Loucy (cell line): ENCODE results near the gene KCND2.

Source experiments
- H2AFZ ChIP-seq: fragments of 200-600 bp; sonication (generic); 2 replicates; pipeline ENCODE4 v1.6.0; 2016; ENCODE audit warnings: antibody characterized with exemption, mild to moderate bottlenecking, low read length, moderate library complexity
- H3F3A ChIP-seq: fragments of 200-600 bp; 2 replicates; pipeline ENCODE4 v1.6.0; 2016; ENCODE audit warnings: antibody characterized with exemption, low read depth, mild to moderate bottlenecking
- H3K27me3 ChIP-seq: fragments of 200-600 bp; sonication (generic); 2 replicates; pipeline ENCODE4 v1.6.1; 2014; ENCODE audit warnings: low read length, mild to moderate bottlenecking; ENCODE audit not compliant: insufficient read depth, poor library complexity, severe bottlenecking
- H3K36me3 ChIP-seq: fragments of 200-600 bp; sonication (generic); 2 replicates; pipeline ENCODE4 v1.6.1; 2016; ENCODE audit warnings: low read length; ENCODE audit not compliant: insufficient read depth
- H3K4me1 ChIP-seq: fragments of 200-600 bp; sonication (generic); 2 replicates; pipeline ENCODE4 v1.5.1; 2014; ENCODE audit warnings: low read length, mild to moderate bottlenecking; ENCODE audit not compliant: insufficient read depth, poor library complexity, severe bottlenecking
- H3K4me2 ChIP-seq: fragments of 200-600 bp; sonication (generic); 2 replicates; pipeline ENCODE4 v1.6.0; 2014; ENCODE audit warnings: antibody characterized with exemption, low read length, low read depth, mild to moderate bottlenecking; ENCODE audit not compliant: poor library complexity, severe bottlenecking
- H3K4me3 ChIP-seq: fragments of 200-600 bp; sonication (generic); 2 replicates; pipeline ENCODE4 v1.5.1; 2014; ENCODE audit warnings: low read length, mild to moderate bottlenecking, mixed read lengths; ENCODE audit not compliant: poor library complexity, severe bottlenecking
- H3K79me2 ChIP-seq: fragments of 200-600 bp; sonication (generic); 2 replicates; pipeline ENCODE4 v1.6.1; 2014; ENCODE audit warnings: low read length; ENCODE audit not compliant: insufficient read depth
- H3K9ac ChIP-seq: fragments of 200-600 bp; sonication (generic); 2 replicates; pipeline ENCODE4 v1.6.0; 2014; ENCODE audit warnings: mild to moderate bottlenecking, low read depth, low read length, moderate library complexity; ENCODE audit not compliant: poor library complexity, severe bottlenecking
- H3K9me2 ChIP-seq: fragments of 200-600 bp; sonication (generic); replicated peaks from 2 replicates; pipeline ENCODE4 v1.6.1; 2016; ENCODE audit warnings: low read depth, low read length, mixed read lengths
- H3K9me3 ChIP-seq: fragments of 200-600 bp; sonication (generic); 2 replicates; pipeline ENCODE4 v1.6.1; 2014; ENCODE audit warnings: mild to moderate bottlenecking, antibody characterized with exemption, low read length, low read depth; ENCODE audit not compliant: insufficient read depth
- H4K20me1 ChIP-seq: fragments of 200-600 bp; sonication (generic); 2 replicates; pipeline ENCODE4 v1.6.0; 2014; ENCODE audit warnings: antibody characterized with exemption, low read length, mild to moderate bottlenecking; ENCODE audit not compliant: insufficient read depth, poor library complexity, severe bottlenecking
- EZH2phosphoT487 ChIP-seq: fragments of 200-600 bp; IDR thresholded peaks from 2 replicates; pipeline ENCODE4 v1.6.1; 2018; ENCODE audit warnings: antibody characterized with exemption, mild to moderate bottlenecking, moderate library complexity, borderline replicate concordance
- TF ChIP-seq, protein P1 (sequence below): fragments of 200-600 bp; sonication (generic); conservative IDR thresholded peaks from 2 replicates; pipeline ENCODE4 v1.5.1; 2014; ENCODE audit warnings: mild to moderate bottlenecking, antibody characterized with exemption, low read length

Gene KCND2

DNA sequence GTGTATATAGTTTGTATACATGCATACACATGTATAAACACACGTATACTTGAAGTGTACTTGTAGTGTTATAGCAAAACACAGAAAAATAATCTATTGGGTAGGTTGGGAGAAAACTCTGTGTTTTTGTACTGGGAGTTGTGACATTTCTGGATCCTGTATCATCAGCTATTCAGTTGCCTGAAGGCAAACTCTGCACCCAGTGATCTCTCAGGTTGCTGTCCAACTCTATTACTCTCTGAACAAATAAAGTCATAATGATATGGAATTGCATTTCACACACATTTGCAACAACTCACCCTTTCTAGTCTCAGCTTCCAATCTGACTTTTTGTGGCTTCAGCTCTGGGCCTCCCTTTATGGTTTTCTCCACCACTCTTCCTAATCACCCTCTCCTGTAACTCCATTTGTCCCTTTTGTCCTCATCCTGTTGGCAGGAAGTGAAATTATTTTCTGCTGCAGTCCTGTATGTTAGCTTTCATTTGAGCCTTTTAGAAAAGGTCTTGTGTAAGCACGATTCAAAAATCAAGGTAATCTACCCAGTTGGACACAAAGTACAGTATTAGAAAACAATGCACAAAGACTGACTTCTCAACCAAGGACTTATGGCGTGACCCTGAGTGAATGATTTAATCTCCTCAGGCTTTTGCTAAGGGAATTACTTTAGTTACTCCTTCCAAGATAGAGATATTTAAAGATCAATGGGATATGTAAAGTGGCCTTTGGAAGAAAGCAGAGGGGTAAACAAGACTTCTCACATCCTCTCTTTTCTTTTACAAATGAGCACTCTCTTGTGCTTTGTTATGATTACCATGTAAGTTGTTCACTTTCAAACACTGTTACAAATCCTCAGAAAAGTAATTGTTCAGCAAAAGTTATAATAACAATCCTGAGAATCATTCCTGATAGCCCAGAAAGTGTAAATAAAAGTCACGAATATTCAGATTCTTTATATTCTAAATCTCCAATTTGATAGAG is 249.1 kb downstream of the KCND2 start:
- no peaks in the 10 kb centered on the region for H4K20me1 ChIP-seq
- no peaks in the 10 kb centered on the region for H3K79me2 ChIP-seq
- no peak overlapping the region for H3K4me3 ChIP-seq
- TF ChIP-seq, protein P1, sequence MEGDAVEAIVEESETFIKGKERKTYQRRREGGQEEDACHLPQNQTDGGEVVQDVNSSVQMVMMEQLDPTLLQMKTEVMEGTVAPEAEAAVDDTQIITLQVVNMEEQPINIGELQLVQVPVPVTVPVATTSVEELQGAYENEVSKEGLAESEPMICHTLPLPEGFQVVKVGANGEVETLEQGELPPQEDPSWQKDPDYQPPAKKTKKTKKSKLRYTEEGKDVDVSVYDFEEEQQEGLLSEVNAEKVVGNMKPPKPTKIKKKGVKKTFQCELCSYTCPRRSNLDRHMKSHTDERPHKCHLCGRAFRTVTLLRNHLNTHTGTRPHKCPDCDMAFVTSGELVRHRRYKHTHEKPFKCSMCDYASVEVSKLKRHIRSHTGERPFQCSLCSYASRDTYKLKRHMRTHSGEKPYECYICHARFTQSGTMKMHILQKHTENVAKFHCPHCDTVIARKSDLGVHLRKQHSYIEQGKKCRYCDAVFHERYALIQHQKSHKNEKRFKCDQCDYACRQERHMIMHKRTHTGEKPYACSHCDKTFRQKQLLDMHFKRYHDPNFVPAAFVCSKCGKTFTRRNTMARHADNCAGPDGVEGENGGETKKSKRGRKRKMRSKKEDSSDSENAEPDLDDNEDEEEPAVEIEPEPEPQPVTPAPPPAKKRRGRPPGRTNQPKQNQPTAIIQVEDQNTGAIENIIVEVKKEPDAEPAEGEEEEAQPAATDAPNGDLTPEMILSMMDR, result no peak
- TF ChIP-seq EZH2phosphoT487, result no peak
- H3K4me2 ChIP-seq, result no peak overlapping the region
- no peaks in the 10 kb centered on the region for H3K4me1 ChIP-seq
- H3K27me3 ChIP-seq, result no peaks in the 10 kb centered on the region
- H3K36me3 ChIP-seq, result no peaks in the 10 kb centered on the region
- H3K9me2 ChIP-seq, result no peaks in the 10 kb centered on the region
- H3K9me3 ChIP-seq, result no peaks in the 10 kb centered on the region
- no peak overlapping the region for H2AFZ ChIP-seq
- no peaks in the 10 kb centered on the region for H3F3A ChIP-seq
- no peak overlapping the region for H3K9ac ChIP-seq

GRCh38 chr7:120523985-120524384 is 251.0 kb downstream of the KCND2 start:
- no peak overlapping the region for H3K9ac ChIP-seq
- no peaks in the 10 kb centered on the region for H3K79me2 ChIP-seq
- H2AFZ ChIP-seq, result no peak overlapping the region
- H3K4me3 ChIP-seq, result no peak overlapping the region
- no peaks in the 10 kb centered on the region for H3K36me3 ChIP-seq
- H3K4me2 ChIP-seq, result no peak overlapping the region
- H3K4me1 ChIP-seq, result no peaks in the 10 kb centered on the region
- no peak for TF ChIP-seq EZH2phosphoT487
- TF ChIP-seq, protein P1, result no peak
- H4K20me1 ChIP-seq, result no peaks in the 10 kb centered on the region
- no peaks in the 10 kb centered on the region for H3K27me3 ChIP-seq
- no peaks in the 10 kb centered on the region for H3K9me3 ChIP-seq
- no peaks in the 10 kb centered on the region for H3K9me2 ChIP-seq
- no peaks in the 10 kb centered on the region for H3F3A ChIP-seq

DNA sequence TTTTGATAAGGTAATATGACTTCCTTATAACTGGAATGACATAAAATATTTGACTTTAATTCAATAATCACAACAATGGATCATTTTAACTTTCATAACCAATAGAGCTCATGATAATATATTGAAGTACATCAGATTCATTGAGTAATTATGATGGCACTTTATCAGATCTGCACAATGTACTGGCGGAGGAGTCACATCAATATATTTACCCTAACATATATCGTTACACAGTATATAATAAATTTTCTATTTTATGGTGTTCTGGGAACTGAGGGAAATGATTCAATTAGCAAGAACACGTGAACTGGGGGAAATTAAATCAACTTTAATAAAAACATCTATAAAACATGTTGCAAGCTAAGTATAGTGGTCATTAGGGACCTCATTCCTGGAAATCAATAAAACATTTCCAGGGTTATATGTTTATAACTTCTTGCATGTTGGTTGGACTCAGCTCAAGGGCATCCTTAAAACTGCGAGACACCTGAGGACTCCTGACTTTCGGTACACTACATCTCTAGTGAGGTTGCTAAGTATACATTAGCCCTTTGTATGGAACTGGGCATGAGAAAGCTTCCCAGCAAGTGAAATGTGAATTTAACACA is 254.0 kb downstream of the KCND2 start:
- Histone ChIP-seq H3K36me3 (no peaks in the 10 kb centered on the region), H2AFZ (no peak overlapping the region), H3K9ac (no peak overlapping the region), H3K4me1 (no peaks in the 10 kb centered on the region), H3K9me2 (no peaks in the 10 kb centered on the region), H3K79me2 (no peaks in the 10 kb centered on the region), H3K27me3 (no peaks in the 10 kb centered on the region), H3K4me3 (no peak overlapping the region), H4K20me1 (no peaks in the 10 kb centered on the region), H3K9me3 (no peaks in the 10 kb centered on the region), H3K4me2 (no peak overlapping the region), H3F3A (no peaks in the 10 kb centered on the region)
- TF ChIP-seq, protein P1, result no peak
- TF ChIP-seq EZH2phosphoT487, result no peak
